Measurements from ENCODE around the gene ZNF783.

DNA sequence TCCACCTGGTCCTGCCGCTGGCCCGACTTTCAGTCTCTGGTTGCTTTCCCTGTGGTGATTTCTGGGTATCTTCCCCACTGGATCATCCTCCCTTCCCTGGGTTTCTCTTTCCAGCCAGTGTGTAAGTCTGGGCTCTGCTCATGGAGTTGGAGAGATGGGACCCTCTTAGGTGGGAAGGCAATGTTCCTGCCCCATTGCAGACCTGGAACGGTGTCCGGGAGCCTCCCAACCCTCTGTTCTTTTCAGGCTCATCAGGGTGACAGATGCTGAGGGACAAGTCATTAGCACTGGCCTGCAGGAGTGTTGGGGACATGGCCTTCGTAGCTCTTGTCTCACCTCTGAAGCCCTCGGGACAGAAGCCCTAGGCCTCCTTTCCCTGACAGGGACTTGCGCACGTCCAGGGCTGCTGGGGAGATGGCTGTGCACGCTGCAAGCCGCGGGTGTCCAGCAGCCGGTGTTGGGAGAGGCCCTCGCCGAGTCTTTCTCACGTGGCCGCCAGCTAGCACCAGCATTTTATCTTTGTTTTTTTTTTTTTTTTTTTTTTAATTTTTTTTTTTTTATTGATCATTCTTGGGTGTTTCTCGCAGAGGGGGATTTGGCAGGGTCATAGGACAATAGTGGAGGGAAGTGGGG is 17.2 kb downstream of the ZNF783 start:
- no peak for TF ChIP-seq POLR2A (IDR thresholded peaks at IDR 0.05; ENCODE audit: low read length)
- TF ChIP-seq GATA1 (IDR thresholded peaks at IDR 0.05; ENCODE audit: low read depth, low read length) = no peak
